NK-92 treated with Interleukin-12 subunit alpha and Interleukin-12 subunit beta, amount 100 ng/mL, for 24 hours (cell line): ENCODE results near the gene CAMK2G.
"Not testable (repeated sequence)": the region's sequence is repeated elsewhere in the genome, so short reads cannot be mapped to it uniquely, and the experiment has no call there.

Experiments
- DNase-seq: peaks from one replicate; lab custom pipeline; 2025; lab: John Stamatoyannopoulos, UW

CAMK2G gene

GRCh38 chr10:73840056-73840402 lies 34.3 kb downstream of the CAMK2G start:
- no peak for DNase-seq

DNA sequence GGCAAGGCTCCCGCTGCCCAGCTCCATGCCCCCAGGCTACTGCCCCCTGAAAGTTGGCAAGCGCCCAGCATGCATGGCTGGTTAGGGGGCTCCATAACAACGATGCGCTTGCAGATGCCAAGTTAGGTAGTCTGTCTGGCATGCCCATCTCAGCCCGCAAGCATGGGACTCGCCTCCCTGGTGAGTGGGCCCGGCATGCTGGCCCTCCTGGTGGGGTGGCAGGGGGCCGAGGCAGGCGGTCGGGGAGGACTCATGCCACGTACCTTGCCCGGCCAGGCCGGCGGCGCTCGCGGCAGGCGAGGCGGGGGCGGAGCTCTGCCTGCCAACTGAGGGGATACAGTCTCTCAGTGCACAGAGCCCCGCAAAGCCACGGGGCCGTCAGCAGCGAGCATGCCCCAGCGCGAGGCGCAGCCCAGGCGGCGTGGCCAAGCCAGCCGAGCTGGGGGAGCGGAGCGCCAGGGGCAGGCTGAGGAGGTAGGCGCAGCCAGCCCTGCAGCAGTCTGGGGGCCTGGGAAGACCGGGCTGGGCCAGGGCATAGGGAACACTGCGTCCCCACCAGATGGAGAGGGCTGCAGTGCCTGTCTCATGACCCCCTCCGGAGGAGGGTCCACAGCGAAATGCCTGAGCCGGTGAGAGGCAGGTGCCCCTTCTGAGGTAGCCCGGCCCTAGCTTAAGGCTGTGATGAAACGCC lies 34.9 kb downstream of the CAMK2G start:
- DNase-seq: no peak

DNA sequence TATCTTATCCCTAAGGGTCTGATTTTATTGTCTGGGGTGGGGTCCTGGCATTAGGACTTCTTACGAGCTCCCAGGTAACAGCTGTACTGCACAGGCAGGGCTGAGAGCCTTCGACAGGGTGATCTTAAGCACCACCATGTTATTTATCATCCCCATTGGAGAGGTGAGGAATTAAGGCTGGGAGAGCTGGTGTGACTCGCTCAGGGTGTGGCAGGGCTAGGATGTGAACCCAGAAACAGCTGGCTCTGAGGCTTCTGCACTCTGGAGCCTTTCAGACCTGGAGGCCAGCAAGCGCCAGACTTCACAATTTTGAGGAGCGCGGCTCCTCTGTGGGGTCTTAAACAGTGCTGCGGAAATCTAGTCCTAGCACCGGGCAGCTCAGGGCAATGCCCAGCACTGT lies 35.5 kb downstream of the CAMK2G start:
- DNase-seq: no peak

- DNase-seq: no peak
Measured at GRCh38 chr10:73838008-73838567, 36.3 kb downstream of the CAMK2G start.

DNA sequence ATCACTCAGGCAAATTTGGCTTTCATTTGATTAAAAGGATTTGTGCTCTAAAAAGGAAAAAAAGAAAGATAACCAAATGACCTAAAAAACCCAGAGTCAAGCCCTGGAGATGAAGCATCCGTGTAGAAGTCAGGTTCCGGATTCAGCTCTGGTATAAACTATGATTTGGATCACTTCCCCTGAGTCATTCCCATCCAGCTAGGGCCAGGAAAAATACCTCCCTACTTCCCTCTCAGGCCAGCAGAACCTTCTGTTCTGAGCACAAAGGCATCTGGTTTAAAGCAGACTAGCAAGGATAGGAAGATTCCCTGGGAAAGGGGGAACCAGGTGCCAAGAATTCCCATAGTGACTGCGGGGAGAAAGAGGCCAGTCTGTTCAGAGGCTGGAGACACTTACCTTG lies 37.3 kb downstream of the CAMK2G start:
- DNase-seq: no peak

GRCh38 chr10:73836427-73836980 lies 37.9 kb downstream of the CAMK2G start:
- DNase-seq: no peak

GRCh38 chr10:73829090-73829489 lies 45.3 kb downstream of the CAMK2G start:
- DNase-seq: not testable (repeated sequence)

- DNase-seq: no peak
Measured at GRCh38 chr10:73828161-73828560, 46.2 kb downstream of the CAMK2G start.

- DNase-seq: no peak
Measured at GRCh38 chr10:73827346-73828089, 46.8 kb downstream of the CAMK2G start.

GRCh38 chr10:73824146-73824725 lies 50.1 kb downstream of the CAMK2G start:
- no peak for DNase-seq

GRCh38 chr10:73823391-73823790 lies 51.0 kb downstream of the CAMK2G start:
- no peak for DNase-seq

GRCh38 chr10:73819513-73820093 lies 54.8 kb downstream of the CAMK2G start:
- no peak for DNase-seq

- no peak for DNase-seq
Measured at GRCh38 chr10:73819081-73819480, 55.3 kb downstream of the CAMK2G start.

- DNase-seq: no peak
Measured at GRCh38 chr10:73818402-73818801, 56.0 kb downstream of the CAMK2G start.

DNA sequence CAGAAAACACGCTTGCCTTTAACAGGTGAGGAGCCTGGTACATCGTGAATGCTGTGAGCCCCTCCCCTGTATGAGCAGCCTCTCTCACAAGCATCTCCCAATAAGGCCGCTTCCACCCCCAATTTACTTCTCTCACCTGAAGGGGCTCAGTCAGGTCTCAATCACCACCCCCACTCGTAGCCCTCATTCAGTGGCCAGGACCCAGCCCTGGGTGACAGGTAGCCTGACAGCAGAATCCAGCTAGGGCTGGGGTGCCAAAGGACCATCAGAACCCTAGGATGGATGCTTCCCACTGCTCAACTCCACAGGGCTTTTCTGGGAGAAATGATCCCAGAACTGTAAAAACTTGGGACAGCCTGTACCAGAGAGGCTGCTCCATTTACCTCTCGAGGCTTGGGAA lies 56.5 kb downstream of the CAMK2G start:
- DNase-seq: no peak

DNA sequence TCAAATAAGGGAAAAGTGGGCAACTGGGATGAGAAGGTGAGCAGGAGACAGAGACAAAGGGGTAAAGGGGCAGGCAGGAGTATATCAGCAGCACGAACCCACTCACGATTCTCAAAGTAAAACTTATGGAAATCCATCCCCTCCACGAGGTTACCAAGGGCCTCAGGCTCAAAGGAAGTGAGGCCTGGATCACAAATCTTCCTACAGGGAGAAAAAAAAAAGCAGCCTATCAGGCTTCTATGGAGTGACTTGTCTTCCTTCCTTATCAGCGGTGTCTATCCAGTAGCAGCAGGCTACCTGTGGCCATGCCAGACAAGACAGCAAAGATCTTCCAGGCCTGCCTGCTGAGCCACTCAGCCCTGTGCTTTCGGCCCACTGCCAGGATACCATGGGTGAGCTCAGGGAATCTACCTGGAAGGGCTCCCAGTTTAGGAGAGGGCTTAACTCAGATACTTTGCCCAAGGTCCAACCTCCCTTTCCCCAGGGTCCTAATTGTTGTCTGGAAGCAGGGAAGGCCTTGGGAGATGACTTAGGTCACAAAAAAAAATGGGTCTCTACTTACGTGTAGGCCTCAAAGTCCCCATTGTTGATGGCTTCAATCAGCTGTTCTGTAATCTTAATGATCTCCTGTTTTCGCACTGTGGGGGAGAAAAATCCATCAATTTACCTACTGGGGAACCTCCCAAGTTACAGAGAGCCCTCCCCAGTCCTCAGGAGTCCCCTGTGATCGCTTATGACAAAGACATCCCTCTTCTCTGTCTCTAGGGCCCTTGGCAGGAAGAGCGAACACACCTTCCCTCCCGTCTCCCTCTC lies 57.2 kb downstream of the CAMK2G start:
- no peak for DNase-seq

DNA sequence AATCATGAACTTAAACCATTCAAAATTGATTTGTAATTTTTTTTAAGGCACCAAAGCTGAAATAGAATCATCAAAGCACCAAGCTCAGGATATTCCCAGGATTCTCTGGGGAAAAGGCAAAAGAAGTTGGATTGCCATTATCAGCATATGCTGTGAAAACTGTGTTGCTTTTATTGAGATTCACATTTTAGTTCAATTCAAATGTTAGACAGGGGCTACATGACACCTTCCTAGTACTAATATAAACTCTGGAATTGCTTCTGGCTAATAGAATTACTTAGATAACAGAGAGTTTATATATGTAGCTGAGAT lies 58.7 kb downstream of the CAMK2G start:
- DNase-seq: no peak

DNA sequence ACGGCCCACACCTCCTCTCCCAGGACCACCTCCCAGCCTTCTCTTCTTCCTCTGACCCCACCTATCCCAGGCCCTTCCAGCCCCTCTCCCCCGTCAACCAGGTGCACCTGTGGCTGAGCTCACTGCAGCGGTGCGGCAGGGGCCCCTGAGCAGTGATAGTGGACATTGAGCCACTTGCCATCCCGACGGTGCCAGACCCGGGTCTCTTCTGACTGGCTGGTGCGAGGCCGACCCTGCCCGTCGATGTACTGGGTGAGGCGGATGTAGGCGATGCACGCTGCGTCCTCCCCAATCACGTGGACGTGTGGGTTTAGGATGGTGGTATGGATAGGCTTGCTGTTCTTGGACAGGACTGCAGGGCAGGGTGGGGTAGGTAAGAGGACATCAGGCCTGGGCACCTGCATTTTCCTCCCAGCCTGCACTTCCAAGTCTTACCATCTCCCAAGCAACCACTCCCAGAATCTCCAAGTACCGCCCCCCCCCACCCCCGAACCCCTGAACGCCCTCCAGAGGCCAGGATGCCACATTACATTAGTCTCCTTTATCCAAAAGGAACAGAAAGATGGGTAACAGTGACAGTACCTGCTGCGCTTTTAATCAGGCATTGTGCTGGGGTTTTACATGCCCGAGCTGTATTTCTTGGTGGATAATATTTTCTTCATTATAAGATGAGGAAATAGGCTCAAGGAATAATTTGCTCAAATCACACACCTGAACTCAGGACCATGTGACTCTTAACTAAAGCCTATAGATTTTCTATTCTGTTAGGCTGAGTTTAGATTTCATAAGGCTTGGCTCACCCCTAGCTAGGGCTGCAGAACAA lies 59.2 kb downstream of the CAMK2G start:
- no peak for DNase-seq

GRCh38 chr10:73814276-73814895 lies 60.0 kb downstream of the CAMK2G start:
- no peak for DNase-seq

DNA sequence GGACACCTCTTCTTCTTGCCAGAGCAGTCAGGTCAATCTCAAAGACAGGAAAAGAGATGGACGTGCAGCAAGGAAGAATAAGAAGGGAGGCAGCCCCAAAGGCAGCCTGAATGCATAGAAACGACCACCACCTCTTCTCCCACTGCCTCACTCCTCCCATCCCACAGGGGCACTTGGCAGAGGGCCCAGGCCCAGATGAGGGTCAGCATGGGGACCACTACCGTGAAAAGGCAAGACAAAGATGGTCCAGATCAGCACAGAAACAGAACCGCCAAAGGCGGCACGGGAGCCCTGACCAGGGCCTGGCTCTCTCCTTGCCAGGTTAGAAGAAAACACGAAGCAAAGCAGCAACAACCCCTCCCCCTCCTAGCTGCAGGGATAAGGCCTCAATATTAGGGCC lies 61.0 kb downstream of the CAMK2G start:
- no peak for DNase-seq
